OCI-LY1 (cell line): ENCODE measurements around the gene ZFR.

Experiments used
- H2AFZ ChIP-seq: fragments of 200-600 bp; sonication (generic), shearing (Covaris generic); 2 replicates; pipeline ENCODE4 v1.6.0; 2014; ENCODE audit warnings: antibody characterized with exemption, mild to moderate bottlenecking, low read length
- H3F3A ChIP-seq: fragments of 200-600 bp; sonication (generic), shearing (Covaris generic); 2 replicates; pipeline ENCODE4 v1.6.0; 2014; ENCODE audit warnings: mild to moderate bottlenecking, antibody characterized with exemption, low read length, moderate library complexity; ENCODE audit not compliant: insufficient read depth
- H3K27ac ChIP-seq: fragments of 200-600 bp; sonication (generic); 2 replicates; pipeline ENCODE4 v1.5.1; 2014; ENCODE audit warnings: low read length, mixed run types, mild to moderate bottlenecking, low read depth; ENCODE audit not compliant: poor library complexity, severe bottlenecking
- H3K27me3 ChIP-seq: fragments of 200-600 bp; sonication (generic); 2 replicates; pipeline ENCODE4 v1.6.0; 2014; ENCODE audit warnings: antibody characterized with exemption, mild to moderate bottlenecking, low read length, moderate library complexity; ENCODE audit not compliant: insufficient read depth
- H3K36me3 ChIP-seq: fragments of 200-600 bp; sonication (generic); 2 replicates; pipeline ENCODE4 v1.6.1; 2014; ENCODE audit warnings: mild to moderate bottlenecking, antibody characterized with exemption, low read length, moderate library complexity, mixed read lengths; ENCODE audit not compliant: insufficient read depth
- H3K4me1 ChIP-seq: fragments of 200-600 bp; sonication (generic); 2 replicates; pipeline ENCODE4 v1.5.1; 2014; ENCODE audit warnings: mild to moderate bottlenecking, low read length, moderate library complexity; ENCODE audit not compliant: insufficient read depth, severe bottlenecking
- H3K4me2 ChIP-seq: fragments of 200-600 bp; sonication (generic), shearing (Covaris generic); 2 replicates; pipeline ENCODE4 v1.6.1; 2014; ENCODE audit warnings: low read length
- H3K4me3 ChIP-seq: fragments of 200-600 bp; sonication (generic); 2 replicates; pipeline ENCODE4 v1.5.1; 2014; ENCODE audit warnings: low read length, low read depth, mild to moderate bottlenecking, mixed read lengths; ENCODE audit not compliant: poor library complexity, severe bottlenecking
- H3K79me2 ChIP-seq: fragments of 200-600 bp; shearing (Covaris generic); 2 replicates; pipeline ENCODE4 v1.6.1; 2016; ENCODE audit warnings: mixed run types, low read length, mixed read lengths; ENCODE audit not compliant: insufficient read depth
- H3K9ac ChIP-seq: fragments of 200-600 bp; sonication (generic), shearing (Covaris generic); 2 replicates; pipeline ENCODE4 v1.6.1; 2014; ENCODE audit warnings: mild to moderate bottlenecking, low read length, mixed read lengths
- H3K9me2 ChIP-seq: fragments of 200-600 bp; sonication (generic), shearing (Covaris generic); 2 replicates; pipeline ENCODE4 v1.6.1; 2014; ENCODE audit warnings: low read depth, mild to moderate bottlenecking, low read length, mixed read lengths
- H3K9me3 ChIP-seq: fragments of 200-600 bp; shearing (Covaris generic); 2 replicates; pipeline ENCODE4 v1.6.1; 2014; ENCODE audit warnings: low read length, mixed read lengths
- H4K20me1 ChIP-seq: fragments of 200-600 bp; sonication (generic), shearing (Covaris generic); 2 replicates; pipeline ENCODE4 v1.6.0; 2016; ENCODE audit warnings: mild to moderate bottlenecking, low read length; ENCODE audit not compliant: insufficient read depth
- CTCF ChIP-seq: fragments of 200-600 bp; sonication (generic), shearing (Covaris generic); IDR thresholded peaks from 2 replicates; pipeline ENCODE4 v1.5.1; 2017; ENCODE audit warnings: mild to moderate bottlenecking, antibody characterized with exemption, low read length, moderate library complexity, mixed read lengths
- EZH2 ChIP-seq: fragments of 200-600 bp; sonication (generic), shearing (Covaris generic); IDR thresholded peaks from 2 replicates; pipeline ENCODE4 v1.8.0; 2017; ENCODE audit warnings: borderline replicate concordance, mixed run types, mild to moderate bottlenecking, antibody characterized with exemption, low read length, moderate library complexity, mixed read lengths

Gene ZFR

GRCh38 chr5:32357658-32358057 lies 86.9 kb downstream of the ZFR start:
- no peak overlapping the region for H3K4me3 ChIP-seq
- H3K9ac ChIP-seq, result no peak overlapping the region
- H3K4me1 ChIP-seq, result no peaks in the 10 kb centered on the region
- H3K27ac ChIP-seq, result no peak overlapping the region
- no peaks in the 10 kb centered on the region for H3K9me2 ChIP-seq
- H3K27me3 ChIP-seq, result no peaks in the 10 kb centered on the region
- H3K79me2 ChIP-seq, result no peaks in the 10 kb centered on the region
- H3F3A ChIP-seq, result no peaks in the 10 kb centered on the region
- TF ChIP-seq EZH2 (no peak), CTCF (no peak)
- H3K36me3 ChIP-seq, result peaks cover 83% of the 10 kb centered on the region
- no peaks in the 10 kb centered on the region for H4K20me1 ChIP-seq
- H3K9me3 ChIP-seq, result no peaks in the 10 kb centered on the region
- no peak overlapping the region for H3K4me2 ChIP-seq
- no peak overlapping the region for H2AFZ ChIP-seq

- Histone ChIP-seq H3F3A (no peaks in the 10 kb centered on the region), H3K9me2 (no peaks in the 10 kb centered on the region), H3K27ac (no peak overlapping the region), H4K20me1 (no peaks in the 10 kb centered on the region), H2AFZ (no peak overlapping the region), H3K9me3 (no peaks in the 10 kb centered on the region), H3K27me3 (no peaks in the 10 kb centered on the region), H3K4me2 (no peak overlapping the region), H3K79me2 (no peaks in the 10 kb centered on the region), H3K9ac (no peak overlapping the region), H3K4me3 (no peak overlapping the region), H3K4me1 (no peaks in the 10 kb centered on the region), H3K36me3 (peaks cover 66% of the 10 kb centered on the region)
- TF ChIP-seq CTCF, result no peak
- no peak for TF ChIP-seq EZH2
Observed at GRCh38 chr5:32355686-32356085, 88.9 kb downstream of the ZFR start.

- Histone ChIP-seq H3K36me3 (peaks cover 47% of the 10 kb centered on the region), H3K4me3 (no peak overlapping the region)
- TF ChIP-seq EZH2 (no peak), CTCF (no peak)
Observed at GRCh38 chr5:32353420-32353819, 91.1 kb downstream of the ZFR start.

More at GRCh38 chr5:32353420-32353819, 91.1 kb downstream of the ZFR start:
- Histone ChIP-seq H3K9me3 (no peaks in the 10 kb centered on the region), H2AFZ (no peak overlapping the region), H3K27me3 (no peaks in the 10 kb centered on the region), H3K27ac (no peak overlapping the region), H3K4me2 (no peak overlapping the region), H3K9me2 (no peaks in the 10 kb centered on the region), H3F3A (no peaks in the 10 kb centered on the region), H3K4me1 (no peaks in the 10 kb centered on the region), H3K79me2 (no peaks in the 10 kb centered on the region), H4K20me1 (no peaks in the 10 kb centered on the region), H3K9ac (no peak overlapping the region)
